NCI-H146 treated with DMSO at 0.1 percent for 48 hours (cell line): ENCODE data around the gene CLRN2.
"Not testable (repeated sequence)": the region's sequence is repeated elsewhere in the genome, so short reads cannot be mapped to it uniquely, and the experiment has no call there.

Experiments
- DNase-seq: peaks from one replicate; lab custom pipeline; 2025; ENCODE audit not compliant: unreplicated experiment; lab: John Stamatoyannopoulos, UW

The CLRN2 gene

DNA sequence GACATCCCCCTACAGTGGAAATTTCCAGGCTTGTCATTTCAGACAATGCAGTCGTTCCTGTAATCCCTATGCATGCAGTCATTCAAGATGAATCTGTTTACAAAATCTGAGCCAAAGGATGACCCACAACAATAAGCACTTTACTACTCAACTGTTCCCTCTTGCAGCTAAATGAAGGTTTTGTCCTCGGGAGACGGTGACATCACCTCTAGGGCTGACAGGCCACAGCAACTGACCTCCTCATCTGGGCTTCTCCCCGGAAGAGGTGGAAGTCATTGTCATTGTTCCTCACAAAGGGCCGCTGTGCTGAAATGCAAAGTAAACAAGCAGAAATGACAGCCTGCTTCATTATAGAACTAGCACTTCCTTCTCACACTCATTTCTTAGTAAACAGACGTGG, 29.2 kb downstream of the CLRN2 start:
- DNase-seq: peak; percentile 94

DNA sequence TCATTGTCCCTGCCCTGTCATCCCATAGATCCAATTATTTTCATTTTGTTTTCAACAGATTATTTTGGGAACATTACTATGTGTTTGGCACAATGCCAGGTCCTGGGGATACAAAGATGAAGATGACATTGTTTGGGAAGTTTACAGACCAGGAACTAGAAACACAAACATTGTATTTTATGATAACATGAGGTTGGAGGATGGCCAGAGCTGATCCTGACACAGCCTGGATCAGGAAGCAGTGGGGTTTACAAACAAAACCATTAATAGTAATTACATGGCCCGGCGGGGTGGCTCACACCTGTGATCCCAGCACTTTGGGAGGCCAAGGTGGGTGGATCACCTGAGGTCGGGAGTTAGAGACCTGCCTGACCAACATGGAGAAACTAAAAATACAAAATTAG, 29.9 kb downstream of the CLRN2 start:
- peak; percentile 97 for DNase-seq

- DNase-seq: peak; percentile 48
Measured at GRCh38 chr4:17545374-17546140, 30.6 kb downstream of the CLRN2 start.

- no peak for DNase-seq
Measured at GRCh38 chr4:17546222-17546621, 31.3 kb downstream of the CLRN2 start.

DNA sequence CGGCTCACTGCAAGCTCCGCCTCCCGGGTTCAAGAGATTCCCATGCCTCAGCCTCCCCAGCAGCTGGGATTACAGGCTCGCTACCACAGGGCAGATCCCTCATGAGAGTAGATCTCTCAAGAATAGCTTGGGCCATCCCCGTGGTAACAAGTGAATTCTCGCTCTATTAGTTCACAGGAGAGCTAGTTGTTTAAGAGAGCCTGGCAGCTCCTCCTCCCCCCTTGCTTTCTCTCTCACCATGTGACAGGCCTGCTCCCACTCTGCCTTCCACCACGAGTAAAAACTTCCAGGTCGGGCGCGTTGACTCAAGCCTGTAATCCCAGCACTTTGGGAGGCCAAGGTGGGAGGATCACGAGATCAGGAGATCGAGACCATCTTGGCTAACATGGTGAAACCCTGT, 31.7 kb downstream of the CLRN2 start:
- no peak for DNase-seq

- no peak for DNase-seq
Measured at GRCh38 chr4:17550549-17550948, 35.6 kb downstream of the CLRN2 start.

GRCh38 chr4:17552427-17552826, 37.5 kb downstream of the CLRN2 start:
- DNase-seq: no peak

DNA sequence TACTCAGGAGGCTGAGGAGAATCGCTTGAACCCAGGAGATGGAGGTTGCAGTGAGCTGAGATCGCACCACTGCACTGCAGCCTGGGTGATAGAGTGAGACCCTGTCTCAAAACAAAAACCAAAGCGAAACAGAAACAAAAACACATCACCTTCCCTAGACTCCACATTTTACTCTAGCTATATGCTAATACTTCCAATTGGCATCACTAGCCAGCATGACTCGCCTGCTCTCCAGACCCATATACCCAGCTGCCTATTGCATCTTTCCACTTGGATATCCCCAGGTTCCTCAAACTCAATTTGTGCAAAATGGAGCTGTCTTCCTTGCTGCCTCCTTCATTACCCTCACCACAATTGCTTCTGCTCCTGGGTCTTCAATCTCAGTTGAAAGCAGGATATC, 39.6 kb downstream of the CLRN2 start:
- DNase-seq: no peak

GRCh38 chr4:17556498-17556897, 41.5 kb downstream of the CLRN2 start:
- DNase-seq: no peak

GRCh38 chr4:17557880-17558279, 42.9 kb downstream of the CLRN2 start:
- DNase-seq: no peak

DNA sequence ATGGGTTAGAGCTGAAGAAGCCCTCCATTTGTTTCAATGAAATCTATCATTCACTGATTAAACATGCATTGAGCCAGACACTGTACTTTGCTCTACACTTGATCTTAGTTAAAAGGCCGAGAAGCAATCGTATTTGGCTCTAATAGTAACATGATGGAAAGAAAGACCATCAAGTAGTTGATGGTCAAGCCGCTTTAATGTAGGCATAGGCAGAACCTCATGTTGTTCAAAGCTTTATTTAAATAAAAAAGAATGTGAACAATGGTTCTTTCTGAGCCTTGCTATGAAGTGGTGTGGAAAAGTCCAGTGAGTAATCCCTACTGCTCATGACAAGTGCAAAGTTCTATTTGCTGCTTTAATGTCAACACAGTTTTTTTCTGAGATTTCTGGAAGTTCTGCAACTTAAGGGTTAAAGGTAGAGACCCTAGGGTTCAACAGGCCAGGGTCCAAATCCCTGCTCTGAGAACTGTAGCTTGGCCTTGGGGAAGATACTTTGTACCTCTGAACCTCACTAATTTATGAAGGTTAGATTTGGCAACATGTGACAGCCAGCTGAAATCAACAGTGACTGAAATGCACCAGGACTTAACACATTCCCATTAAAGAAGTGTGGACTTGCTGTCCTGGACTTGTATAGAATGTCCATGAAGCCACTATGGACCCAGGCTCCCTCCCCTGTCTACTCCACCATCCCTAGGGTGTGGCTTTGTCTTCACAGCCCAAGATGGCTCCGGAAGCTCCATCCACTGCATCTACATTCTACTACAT, 44.2 kb downstream of the CLRN2 start:
- DNase-seq: no peak

DNA sequence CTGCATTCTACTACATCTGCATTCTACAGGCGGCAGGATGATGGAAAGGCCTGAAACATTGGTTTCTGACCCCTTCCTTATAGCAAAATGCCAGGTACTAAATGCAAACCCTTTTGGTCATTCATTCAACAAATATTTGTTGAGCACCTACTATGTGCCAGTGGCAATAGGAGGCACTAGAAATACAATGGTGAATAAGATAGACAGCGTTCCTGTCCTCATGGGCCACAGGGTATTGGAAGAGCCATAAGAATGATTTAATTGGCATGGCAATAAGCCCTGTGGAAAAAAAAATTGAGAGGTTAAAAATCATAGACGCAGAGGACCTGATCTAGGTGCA, 44.7 kb downstream of the CLRN2 start:
- DNase-seq: no peak

DNA sequence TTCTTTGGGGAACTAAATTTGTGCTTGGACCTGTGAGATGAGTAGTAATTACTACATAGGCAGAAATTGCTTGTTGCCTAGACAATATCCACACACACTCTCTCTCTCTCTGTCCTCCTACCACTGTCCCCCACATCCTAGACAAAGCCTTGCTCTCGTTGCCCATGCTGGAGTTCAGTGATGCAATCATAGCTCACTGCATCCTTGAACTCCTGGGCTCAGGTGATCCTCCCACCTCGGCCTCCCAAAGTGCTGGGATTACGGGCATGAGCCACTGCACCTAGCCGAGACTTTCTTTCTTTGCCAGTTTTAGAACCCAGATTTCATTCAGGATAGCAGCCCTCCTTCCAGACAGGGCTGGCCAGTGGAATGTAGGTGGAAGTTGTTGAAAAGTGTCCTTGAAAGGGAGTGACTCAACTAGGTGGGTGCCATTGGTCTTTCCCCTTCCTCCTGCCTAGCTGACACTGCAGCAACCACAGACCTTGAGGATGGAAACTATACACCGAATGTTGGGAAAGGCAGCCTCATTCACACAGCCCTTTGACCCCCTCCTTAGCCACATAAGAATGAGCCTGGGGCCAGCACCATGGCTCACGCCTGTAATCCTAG, 45.2 kb downstream of the CLRN2 start:
- DNase-seq: no peak

DNA sequence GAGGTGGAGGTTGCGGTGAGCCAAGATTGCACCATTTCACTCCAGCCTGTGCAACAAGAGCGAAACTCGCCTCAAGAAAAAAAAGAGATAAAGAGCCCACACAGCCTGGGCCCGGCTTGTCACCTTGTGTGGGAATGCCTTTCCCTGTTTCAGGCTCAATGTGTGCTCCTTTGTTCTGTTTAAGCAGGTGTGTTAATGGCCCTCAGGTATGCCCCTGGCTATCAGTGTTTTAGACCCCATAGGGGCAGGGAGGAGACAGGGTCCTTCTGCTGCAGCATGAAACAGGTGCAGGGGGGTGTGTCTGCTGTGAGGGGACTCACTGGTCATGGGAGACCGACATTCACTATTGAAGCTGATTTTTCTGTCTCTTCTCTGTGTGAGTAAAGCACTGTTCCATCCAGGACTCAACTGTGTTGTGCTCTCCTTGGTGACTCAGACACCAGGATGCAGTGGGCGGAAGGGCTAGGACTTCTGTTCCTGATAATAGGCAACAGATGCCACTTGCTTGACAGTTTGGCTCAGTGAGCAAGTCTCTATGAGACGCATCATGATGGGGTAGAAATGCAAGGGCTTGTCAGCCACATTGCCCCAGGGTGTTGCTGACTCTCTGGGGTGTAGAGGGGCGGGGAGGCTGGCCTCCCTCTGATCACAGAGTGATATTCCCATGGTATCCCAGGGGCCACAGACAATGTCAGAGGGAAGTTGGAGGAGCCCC, 46.4 kb downstream of the CLRN2 start:
- peak; percentile 73 for DNase-seq

GRCh38 chr4:17562157-17562556, 47.2 kb downstream of the CLRN2 start:
- no peak for DNase-seq

DNA sequence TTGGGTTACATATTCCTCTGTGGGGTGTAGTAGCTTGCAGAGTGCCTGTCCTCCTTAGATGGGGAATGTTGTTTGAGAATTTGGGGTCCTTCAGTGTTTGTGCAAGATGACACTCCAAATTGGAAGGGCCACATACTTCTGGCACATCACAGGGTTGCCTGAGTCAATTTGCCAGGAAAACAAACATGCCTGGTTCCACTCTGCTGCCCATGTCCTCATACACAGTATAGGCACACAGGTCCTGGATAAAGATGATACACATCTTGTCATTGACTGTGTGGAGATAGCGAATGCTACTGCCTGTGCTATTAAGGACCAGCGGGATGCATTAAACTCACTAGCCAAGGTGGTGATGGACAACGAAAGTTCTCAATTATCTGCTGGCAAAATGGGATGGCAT, 50.9 kb downstream of the CLRN2 start:
- DNase-seq: no peak

DNA sequence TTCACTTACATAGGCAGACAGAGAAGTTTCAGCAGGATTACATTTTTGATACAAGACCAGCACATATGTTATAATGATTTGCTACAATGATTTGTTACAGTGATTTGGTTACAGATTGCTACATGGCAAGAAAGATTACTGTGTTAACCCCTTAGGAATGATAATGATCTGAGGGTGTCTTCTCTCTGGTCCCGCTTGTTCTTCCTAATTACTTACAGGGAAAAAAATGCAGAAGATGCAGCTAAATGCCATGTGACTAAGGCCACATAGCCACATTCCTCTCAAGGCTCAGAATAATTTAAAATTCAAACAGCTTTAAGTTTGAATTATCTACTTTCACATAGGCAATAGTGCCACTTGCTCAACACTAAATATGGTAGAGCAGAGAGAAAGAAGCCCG, 52.3 kb downstream of the CLRN2 start:
- DNase-seq: no peak

- no peak for DNase-seq
Measured at GRCh38 chr4:17574206-17574605, 59.2 kb downstream of the CLRN2 start.

GRCh38 chr4:17575177-17575576, 60.2 kb downstream of the CLRN2 start:
- not testable (repeated sequence) for DNase-seq
